GM12873 (cell line): ENCODE data around the gene AMN.

ENCODE experiments used
- CTCF ChIP-seq: IDR thresholded peaks from 2 replicates; pipeline ENCODE4 v1.5.1; 2012; ENCODE audit warnings: low read depth, mild to moderate bottlenecking, moderate library complexity, low read length, control low read depth; ENCODE audit not compliant: insufficient read depth; ENCODE audit errors: missing control alignments

The AMN gene

GRCh38 chr14:102891556-102891955 lies 30.9 kb upstream of the AMN start:
- no peak for TF ChIP-seq CTCF

GRCh38 chr14:102892651-102893050 lies 29.8 kb upstream of the AMN start:
- no peak for TF ChIP-seq CTCF

DNA sequence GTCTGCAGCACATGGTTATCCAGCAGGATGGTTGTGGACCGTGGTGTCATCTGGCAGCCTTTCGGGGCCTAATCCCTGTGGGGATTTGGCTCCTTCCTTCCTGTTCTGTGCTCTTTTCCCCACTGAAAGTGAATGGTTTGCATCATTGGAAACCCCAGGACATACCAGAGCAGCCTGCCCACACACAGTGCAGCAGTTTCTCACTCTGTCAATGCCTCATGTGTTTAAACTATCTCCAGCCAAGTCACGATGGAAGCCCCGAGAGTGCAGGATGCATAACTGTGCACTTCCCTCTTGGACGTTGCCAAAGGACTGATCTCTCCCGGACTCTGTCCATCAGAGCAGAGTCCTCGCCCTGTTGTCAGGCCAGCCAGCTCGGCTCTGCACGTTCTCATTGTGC lies 29.0 kb upstream of the AMN start:
- TF ChIP-seq CTCF: no peak

- no peak for TF ChIP-seq CTCF
Measured at GRCh38 chr14:102897299-102898027, 25.0 kb upstream of the AMN start.

DNA sequence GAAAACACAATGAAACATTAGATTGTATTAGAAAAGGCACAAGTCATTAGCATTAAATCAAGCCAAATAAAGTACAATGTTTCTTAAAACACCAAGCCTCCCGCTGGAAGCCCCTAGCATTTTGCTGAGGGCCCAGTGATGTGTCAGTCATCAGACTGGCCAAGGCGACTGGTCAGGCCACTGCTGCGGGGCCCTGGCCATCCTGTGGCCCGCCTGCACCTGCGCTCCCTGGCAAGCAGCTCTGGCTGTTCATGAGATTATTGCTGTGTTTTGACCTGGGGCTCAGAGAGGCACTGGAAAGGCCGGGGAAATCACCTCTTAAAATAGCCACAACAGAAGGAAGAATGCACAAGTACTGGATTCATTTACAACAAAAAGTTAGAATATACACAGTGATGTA lies 24.2 kb upstream of the AMN start:
- no peak for TF ChIP-seq CTCF

GRCh38 chr14:102898776-102899515 lies 23.5 kb upstream of the AMN start:
- TF ChIP-seq CTCF: no peak

DNA sequence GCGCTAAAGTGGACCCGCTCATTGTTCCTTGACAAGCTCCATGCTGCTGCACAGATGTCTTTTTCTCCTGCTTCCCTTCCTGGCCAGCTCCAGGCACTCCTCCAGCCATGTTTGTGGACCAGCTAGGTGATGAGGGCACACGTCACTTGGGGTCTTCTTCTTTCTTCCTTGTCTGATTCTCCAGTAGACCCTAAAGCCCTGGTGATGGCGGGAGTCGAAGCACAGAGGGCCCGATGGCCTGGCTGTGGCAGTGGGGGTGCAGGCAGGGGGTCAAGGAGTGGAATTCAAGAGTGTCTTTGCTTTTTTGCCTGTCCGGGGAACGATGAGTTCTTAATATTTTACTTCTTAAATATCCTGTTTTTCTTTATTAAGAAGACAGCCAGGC lies 23.0 kb upstream of the AMN start:
- no peak for TF ChIP-seq CTCF
